ENCODE results near the gene MBOAT2.
"Not testable (repeated sequence)": the region's sequence is repeated elsewhere in the genome, so short reads cannot be mapped to it uniquely, and the experiment has no call there.

Gene MBOAT2

GRCh38 chr2:9003616-9004337, at the start of gene MBOAT2:
Gene MBOAT2, minus strand, starts transcription at chr2:9003684. Its CDS starts 70 bp downstream, at chr2:9003614.
- DNase-seq (ENCODE audit: low read depth) = peak; percentile 72

- no peak for DNase-seq (ENCODE audit: low read depth)
These were observed 49.5 kb upstream of the MBOAT2 start for GRCh38 chr2:9052821-9053533.

- not testable (repeated sequence) for DNase-seq (ENCODE audit: low read depth)
These were observed 48.0 kb upstream of the MBOAT2 start for GRCh38 chr2:9051451-9051850.

GRCh38 chr2:9050122-9050809, 46.8 kb upstream of the MBOAT2 start:
- DNase-seq (ENCODE audit: low read depth) = no peak

- no peak for DNase-seq (ENCODE audit: low read depth)
These were observed 42.1 kb upstream of the MBOAT2 start for GRCh38 chr2:9045595-9045994.

GRCh38 chr2:9043491-9043890, 40.0 kb upstream of the MBOAT2 start:
- DNase-seq (ENCODE audit: low read depth) = not testable (repeated sequence)

- DNase-seq (ENCODE audit: low read depth) = no peak
These were observed 33.7 kb upstream of the MBOAT2 start for GRCh38 chr2:9037166-9037565.

GRCh38 chr2:9033385-9034168, 30.1 kb upstream of the MBOAT2 start:
- no peak for DNase-seq (ENCODE audit: low read depth)

- no peak for DNase-seq (ENCODE audit: low read depth)
These were observed 29.2 kb upstream of the MBOAT2 start for GRCh38 chr2:9032536-9033255.

- no peak for DNase-seq (ENCODE audit: low read depth)
These were observed 28.6 kb upstream of the MBOAT2 start for GRCh38 chr2:9032121-9032520.

- no peak for DNase-seq (ENCODE audit: low read depth)
These were observed 27.8 kb upstream of the MBOAT2 start for GRCh38 chr2:9031246-9031645.

GRCh38 chr2:9030841-9031240, 27.4 kb upstream of the MBOAT2 start:
- DNase-seq (ENCODE audit: low read depth) = no peak

- DNase-seq (ENCODE audit: low read depth) = no peak
These were observed 26.7 kb upstream of the MBOAT2 start for GRCh38 chr2:9030190-9030589.

- no peak for DNase-seq (ENCODE audit: low read depth)
These were observed 26.2 kb upstream of the MBOAT2 start for GRCh38 chr2:9029721-9030120.

GRCh38 chr2:9027884-9028283, 24.4 kb upstream of the MBOAT2 start:
- DNase-seq (ENCODE audit: low read depth) = no peak

GRCh38 chr2:9025746-9026145, 22.3 kb upstream of the MBOAT2 start:
- DNase-seq (ENCODE audit: low read depth) = no peak

- no peak for DNase-seq (ENCODE audit: low read depth)
These were observed 21.1 kb upstream of the MBOAT2 start for GRCh38 chr2:9024575-9024974.

- DNase-seq (ENCODE audit: low read depth) = no peak
These were observed 18.2 kb upstream of the MBOAT2 start for GRCh38 chr2:9021563-9022211.

GRCh38 chr2:9020267-9020666, 16.8 kb upstream of the MBOAT2 start:
- DNase-seq (ENCODE audit: low read depth) = no peak

- DNase-seq (ENCODE audit: low read depth) = no peak
These were observed 15.1 kb upstream of the MBOAT2 start for GRCh38 chr2:9018534-9018933.

- no peak for DNase-seq (ENCODE audit: low read depth)
These were observed 14.6 kb upstream of the MBOAT2 start for GRCh38 chr2:9018109-9018508.
